ENCODE measurements around the gene HMHB1. TPM values are rescaled to one million over a fixed set of nuclear protein-coding genes. Genes with fewer than 3 reads are reported as not detected.
"Not testable (repeated sequence)": the region's sequence is repeated elsewhere in the genome, so short reads cannot be mapped to it uniquely, and the experiment has no call there.

HMHB1 gene
- total RNA-seq, 1 experiment from 2014 or later: not detected

GRCh38 chr5:143801252-143801939 lies 10.6 kb upstream of the HMHB1 start:
- no peak for DNase-seq (ENCODE audit: low read depth)

- no peak for DNase-seq (ENCODE audit: low read depth)
Observed at GRCh38 chr5:143805861-143806260, 6.1 kb upstream of the HMHB1 start.

GRCh38 chr5:143806579-143806978 lies 5.4 kb upstream of the HMHB1 start:
- peak; percentile 21 for DNase-seq (ENCODE audit: low read depth)

GRCh38 chr5:143807401-143807800 lies 4.6 kb upstream of the HMHB1 start:
- no peak for DNase-seq (ENCODE audit: low read depth)

- DNase-seq (ENCODE audit: low read depth): not testable (repeated sequence)
Observed at GRCh38 chr5:143816370-143816769, 4.4 kb downstream of the HMHB1 start.

GRCh38 chr5:143819716-143820115 lies 7.8 kb downstream of the HMHB1 start:
- no peak for DNase-seq (ENCODE audit: low read depth)

GRCh38 chr5:143820451-143820850 lies 8.5 kb downstream of the HMHB1 start:
- DNase-seq (ENCODE audit: low read depth): peak; percentile 6

- DNase-seq (ENCODE audit: low read depth): peak; percentile 67
Observed at GRCh38 chr5:143824851-143825720, 13.1 kb downstream of the HMHB1 start.

GRCh38 chr5:143826951-143827444 lies 15.0 kb downstream of the HMHB1 start:
- no peak for DNase-seq (ENCODE audit: low read depth)

- no peak for DNase-seq (ENCODE audit: low read depth)
Observed at GRCh38 chr5:143828710-143829109, 16.7 kb downstream of the HMHB1 start.

GRCh38 chr5:143833177-143833576 lies 21.2 kb downstream of the HMHB1 start:
- DNase-seq (ENCODE audit: low read depth): no peak

GRCh38 chr5:143835251-143835650 lies 23.3 kb downstream of the HMHB1 start:
- no peak for DNase-seq (ENCODE audit: low read depth)

GRCh38 chr5:143836161-143836725 lies 24.3 kb downstream of the HMHB1 start:
- no peak for DNase-seq (ENCODE audit: low read depth)

GRCh38 chr5:143837306-143837848 lies 25.4 kb downstream of the HMHB1 start:
- DNase-seq (ENCODE audit: low read depth): no peak

- no peak for DNase-seq (ENCODE audit: low read depth)
Observed at GRCh38 chr5:143841446-143841845, 29.5 kb downstream of the HMHB1 start.

- DNase-seq (ENCODE audit: low read depth): peak; percentile 8
Observed at GRCh38 chr5:143842920-143843319, 31.0 kb downstream of the HMHB1 start.

GRCh38 chr5:143843461-143843860 lies 31.5 kb downstream of the HMHB1 start:
- no peak for DNase-seq (ENCODE audit: low read depth)

GRCh38 chr5:143850050-143850683 lies 38.2 kb downstream of the HMHB1 start:
- no peak for DNase-seq (ENCODE audit: low read depth)

GRCh38 chr5:143851383-143851782 lies 39.4 kb downstream of the HMHB1 start:
- DNase-seq (ENCODE audit: low read depth): no peak

- no peak for DNase-seq (ENCODE audit: low read depth)
Observed at GRCh38 chr5:143860211-143860610, 48.2 kb downstream of the HMHB1 start.

GRCh38 chr5:143862271-143862670 lies 50.3 kb downstream of the HMHB1 start:
- no peak for DNase-seq (ENCODE audit: low read depth)

Data from LHCN-M2 (cell line).